GM19025 (cell line): ENCODE data around the gene CFAP221.
A peak's percentile ranks its signal among the peaks of the same experiment; 100 is the strongest.

ENCODE experiments used
- ATAC-seq: cut with Tn5 transposase; IDR thresholded peaks from one replicate; pipeline ENCODE4 v1.9.1; 2021; ENCODE audit warnings: mild to moderate bottlenecking, low read depth, moderate library complexity; ENCODE audit not compliant: unreplicated experiment

CFAP221 gene

DNA sequence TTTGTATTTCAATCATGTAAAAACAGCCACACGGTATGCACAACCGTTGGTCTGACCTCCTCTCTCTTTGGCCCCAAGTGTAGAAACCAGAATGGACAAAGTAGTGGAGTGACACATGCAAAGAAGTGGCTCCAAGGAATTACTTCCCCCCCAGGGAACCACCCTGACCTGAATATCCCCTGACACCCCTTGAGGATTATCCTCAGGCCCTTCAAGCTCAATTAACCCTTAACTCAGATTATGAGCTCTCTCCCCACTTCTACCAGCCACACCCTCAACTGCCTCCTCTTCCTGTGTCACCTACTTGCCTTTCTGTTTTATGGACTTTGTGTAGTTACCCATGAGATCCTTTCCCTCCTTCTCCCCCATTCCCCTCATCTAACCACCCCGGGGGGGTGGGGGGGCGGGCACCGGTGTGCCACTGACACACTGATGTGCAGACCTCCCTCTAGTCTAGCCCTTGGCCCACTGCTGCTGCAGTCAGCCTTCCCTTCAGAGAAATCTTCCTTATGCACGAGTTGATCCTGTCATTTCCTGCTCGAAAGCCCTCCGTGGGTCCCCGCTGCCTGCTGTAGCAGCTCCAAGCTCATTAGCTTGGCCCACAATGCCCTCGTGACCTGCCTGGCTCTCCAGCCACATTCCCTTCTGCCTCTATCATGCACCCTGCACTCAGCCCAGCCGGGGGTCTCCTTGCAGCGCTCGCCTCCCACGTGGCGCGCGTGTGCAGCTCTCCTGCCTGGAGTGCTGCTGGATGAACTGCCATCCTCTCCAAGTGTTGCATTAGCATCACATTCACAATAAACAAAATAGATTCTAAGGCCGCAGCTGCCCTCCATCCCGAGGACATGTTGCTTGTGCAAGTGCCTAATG lies 94.7 kb downstream of the CFAP221 start:
- no peak for ATAC-seq

DNA sequence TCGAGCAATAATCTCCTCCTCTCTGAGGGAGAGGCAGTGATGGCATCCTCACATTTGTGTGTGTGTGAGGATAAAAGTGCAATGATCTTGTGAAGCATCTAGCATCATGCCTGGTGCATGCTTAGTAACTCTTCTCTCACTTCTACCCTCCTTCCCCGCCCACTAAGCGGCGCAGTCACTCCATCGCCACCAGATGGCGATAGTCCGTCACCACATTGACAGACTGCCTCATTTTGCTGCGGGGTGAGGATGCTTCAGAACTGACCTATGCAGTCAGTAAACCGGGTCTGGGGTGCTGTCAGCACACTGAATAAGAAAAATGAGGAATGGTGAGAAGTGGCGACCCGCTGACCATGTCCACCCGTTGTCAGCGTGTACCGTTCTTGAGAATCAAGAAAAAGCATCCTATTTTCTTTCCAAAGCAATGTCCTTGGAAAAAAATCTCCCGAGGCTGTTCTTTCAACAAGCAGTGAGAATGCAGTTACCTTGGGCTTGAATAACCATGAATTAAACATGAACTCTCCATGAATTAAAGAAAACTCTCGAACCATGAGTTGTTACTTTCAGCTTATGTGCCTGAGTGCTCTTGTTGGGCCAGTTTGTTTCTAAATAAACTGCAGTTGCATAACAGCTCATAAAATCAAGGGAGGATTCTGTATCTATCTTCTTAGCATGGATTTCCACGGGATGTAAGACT lies 97.5 kb downstream of the CFAP221 start:
- peak; percentile 95 for ATAC-seq

DNA sequence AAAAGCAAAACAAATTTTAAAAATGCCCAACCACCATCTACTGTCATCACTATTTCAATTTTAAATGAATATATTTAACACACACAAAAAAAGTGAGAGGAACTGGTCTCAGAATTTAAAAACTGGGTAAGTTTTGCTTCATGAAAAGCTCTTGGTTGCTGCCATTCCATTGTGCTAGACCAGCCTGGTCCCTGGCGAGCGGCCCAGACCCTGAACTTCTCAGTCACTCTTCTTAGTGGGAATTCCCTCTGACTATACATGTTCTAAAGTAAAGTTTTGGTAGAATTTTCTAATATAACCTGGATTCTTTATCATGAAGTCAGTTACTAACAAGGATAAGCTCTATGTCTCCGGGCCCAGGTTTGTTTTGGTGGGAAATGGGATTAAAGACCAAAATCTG lies 99.9 kb downstream of the CFAP221 start:
- no peak for ATAC-seq

DNA sequence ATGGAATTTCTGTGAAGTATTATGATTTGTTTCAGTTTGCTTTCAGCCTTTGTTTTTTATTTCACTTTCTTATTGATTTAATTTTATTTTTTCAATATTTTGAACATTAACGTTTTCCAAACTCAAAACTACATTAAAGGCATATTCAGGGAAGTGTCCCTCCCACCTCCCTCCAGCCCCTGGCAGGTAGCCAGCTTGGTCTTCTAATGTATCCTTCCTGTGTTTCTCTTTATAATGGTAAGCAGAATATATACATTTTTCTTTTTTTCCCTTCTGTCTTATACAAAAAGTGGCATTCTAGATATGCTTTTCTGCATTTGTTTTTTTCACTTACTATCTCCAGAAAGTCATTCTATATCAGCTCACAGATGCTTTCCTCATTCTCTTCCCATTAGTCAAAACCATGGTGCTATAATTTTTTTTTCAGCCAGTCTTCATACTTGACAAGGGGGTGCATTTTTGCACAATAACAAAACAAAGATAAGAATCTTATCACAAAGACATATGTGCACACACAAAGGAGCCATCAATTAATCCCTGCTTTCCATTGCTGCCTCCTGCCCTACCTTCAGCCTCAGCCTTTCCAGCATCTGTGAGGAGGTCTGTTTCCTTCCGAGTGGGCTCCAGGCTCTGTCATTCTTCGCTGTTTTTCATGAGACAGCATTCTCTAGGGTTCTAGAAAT lies 101.1 kb downstream of the CFAP221 start:
- no peak for ATAC-seq

DNA sequence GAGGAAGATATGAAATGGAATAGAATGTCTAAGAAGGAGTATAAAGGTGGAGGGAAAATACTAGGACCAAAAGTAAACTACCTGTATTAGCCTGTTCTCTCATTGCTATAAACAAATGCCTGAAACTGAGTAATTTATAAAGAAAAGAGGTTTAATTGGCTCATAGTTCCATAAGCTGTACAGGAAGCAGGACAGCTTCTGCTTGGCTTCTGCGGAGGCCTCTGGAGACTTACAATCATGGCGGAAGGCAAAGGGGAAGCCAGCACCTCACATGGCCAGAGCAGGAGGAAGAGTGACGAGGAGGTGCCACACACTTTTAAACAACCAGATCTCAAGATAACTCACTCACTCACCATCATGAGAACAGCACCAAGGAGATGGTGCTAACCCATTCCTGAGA lies 101.9 kb downstream of the CFAP221 start:
- ATAC-seq = no peak

DNA sequence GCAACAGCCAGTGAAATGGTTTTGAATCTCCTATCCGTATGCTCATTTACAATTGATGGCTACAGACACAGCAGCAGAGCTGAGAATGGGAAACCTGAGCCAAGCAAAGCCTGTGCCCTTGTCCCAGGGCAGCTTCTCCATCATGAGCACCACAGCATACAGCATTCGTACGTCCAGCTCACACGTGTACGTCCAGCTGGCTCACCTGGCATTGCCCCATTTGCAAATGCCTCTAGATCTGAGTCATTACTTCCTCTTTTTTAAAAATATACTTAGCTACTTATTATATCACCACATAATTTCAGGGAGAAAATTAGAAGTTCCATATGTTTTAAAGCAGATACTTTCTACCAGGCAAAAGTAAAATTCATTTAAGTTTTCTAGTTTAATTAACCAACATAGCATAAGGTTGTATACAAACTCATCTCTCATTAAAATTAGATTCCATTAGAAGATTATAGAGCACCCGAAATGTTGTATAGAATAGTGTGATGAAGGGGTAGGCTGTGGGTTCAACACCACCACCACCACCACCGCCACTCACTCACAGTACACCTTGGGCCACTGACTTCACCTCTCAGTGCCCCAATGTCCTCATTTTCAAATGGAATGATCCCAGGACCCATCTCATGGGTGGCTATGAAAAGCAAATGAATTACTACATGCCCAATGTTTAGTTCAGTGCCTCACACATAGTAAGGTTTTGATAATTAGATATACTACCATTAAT lies 103.4 kb downstream of the CFAP221 start:
- peak; percentile 78 for ATAC-seq

DNA sequence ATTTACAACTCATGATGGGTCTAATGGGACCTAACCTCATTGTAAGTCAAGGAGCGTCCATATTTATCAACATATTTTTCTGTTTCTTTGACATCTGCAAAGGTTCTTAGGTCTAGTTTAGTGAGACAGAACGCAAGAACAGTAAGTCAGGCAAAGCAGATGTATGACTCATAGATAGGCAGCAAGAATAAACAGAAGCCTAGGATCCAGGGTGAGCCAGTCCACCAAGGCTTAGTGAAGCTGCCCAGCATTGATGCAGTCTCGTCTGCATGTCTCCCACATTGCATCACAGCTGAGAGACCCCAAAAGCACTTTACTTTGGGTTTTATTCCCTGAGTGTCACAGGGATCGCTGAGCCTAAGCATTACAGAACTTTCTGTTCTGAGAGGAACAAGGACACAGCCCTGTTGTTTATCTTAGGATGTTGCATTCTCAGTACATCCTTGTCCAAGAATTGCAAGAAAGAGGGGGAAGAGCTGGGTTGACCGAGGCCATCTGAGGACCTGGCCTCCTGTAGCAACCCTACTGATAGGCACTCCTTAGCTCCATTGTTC lies 105.2 kb downstream of the CFAP221 start:
- ATAC-seq = no peak

DNA sequence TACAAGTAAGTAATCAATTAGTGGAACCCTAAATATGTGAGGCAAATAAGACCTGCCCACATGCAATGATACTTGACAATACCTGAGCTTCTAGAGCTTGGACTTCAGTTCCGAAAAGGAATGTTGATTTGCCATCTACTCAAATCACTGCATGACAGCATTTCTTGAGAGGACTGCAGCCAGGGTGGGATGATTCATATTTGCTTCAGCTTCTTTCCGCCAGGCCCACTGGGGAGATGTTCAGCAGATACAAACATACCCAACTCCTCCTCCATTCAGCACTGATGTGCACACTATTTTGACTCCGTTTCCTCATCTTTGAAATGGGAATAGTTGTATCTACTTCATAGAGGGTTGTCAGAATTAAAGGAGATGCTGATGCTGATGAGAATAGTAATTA lies 106.0 kb downstream of the CFAP221 start:
- no peak for ATAC-seq

DNA sequence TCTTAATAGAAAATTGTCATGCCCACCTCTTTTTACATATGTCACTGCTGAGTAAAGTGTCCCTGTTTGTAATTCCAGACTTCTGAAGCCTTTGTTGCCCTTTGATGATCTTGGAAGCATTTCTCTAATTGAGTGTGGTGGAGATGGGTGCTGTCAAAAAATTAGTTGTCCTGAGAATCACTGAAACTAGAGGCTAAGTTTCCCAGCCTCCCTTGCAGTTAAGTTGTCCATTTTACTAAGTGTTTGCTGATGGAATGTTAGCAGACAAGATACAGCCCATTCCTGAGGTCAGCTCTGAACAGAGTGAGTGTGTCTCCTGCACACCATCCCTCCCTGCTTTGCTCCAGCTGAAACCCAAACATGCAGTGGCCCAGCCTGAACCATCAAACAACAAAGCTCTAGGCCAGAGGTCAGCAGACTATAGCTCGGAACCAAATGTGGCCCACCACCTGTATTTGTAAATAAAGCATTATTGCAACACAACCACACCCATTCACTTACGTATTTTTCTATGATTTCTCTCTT lies 106.7 kb downstream of the CFAP221 start:
- ATAC-seq = no peak

DNA sequence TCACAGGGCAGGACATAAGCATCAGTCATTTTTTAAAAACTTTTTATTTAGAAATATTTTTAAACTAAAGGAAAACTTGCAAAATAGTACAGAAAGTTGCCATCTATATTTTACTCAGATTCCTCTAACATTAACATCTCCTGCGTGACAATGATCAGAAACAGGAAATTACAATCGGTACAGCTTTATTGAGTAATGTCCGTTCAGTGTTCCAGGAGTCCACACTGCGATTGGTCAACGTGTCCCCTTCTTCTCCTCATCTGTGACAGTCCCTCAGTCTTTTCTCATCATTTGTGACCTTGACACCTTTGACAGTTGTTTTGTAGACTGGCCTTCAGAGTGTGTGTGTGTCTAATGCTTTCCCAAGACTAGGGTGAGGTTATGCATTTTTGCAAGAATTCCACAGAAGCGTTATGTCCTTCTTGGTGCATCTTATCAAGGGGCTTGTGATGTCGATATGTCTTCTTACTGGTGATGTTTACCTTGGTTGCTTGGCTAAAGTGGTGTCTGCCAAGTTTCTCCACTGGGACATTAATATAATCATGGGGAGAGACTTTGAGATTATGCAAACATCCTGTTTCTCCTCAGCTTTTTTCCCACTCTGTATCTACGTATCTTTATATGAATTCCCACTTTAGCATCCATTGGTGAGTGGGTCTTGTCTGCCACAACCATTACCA lies 113.4 kb downstream of the CFAP221 start:
- no peak for ATAC-seq

DNA sequence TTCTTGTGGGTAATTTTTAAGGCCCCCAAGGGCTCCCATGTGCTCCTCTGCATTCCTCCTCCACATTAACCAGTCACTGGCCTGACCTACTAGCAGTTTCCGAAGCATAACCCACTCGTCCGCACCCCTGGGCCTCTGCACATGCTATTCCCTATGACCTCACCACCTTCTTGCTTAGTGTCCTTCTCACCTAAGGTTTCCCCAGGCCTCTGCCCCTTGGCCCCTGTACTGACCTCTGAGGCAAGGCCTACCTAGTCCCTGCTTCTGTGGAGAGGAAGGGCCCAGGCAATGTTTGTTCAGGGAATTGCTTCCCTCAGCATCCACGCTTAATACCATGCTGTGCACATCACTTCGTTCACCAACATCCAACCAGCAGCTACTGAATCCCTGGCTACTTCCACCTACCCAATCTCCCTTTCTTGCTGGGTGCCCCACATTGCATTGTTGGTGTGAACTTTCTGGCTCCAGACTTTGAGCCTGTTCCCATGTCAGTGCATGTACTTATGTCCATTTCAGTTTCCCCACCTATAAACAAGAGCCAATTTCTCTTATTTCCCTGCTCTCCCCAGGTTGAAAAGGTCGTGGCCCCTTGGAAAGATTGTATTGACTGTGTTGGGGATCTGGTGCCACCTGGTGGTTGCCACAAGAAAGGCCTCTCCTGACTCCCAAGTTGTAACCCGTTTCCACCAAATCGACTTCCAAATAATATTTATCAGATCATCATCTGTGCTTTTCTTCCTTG lies 115.5 kb downstream of the CFAP221 start:
- no peak for ATAC-seq

DNA sequence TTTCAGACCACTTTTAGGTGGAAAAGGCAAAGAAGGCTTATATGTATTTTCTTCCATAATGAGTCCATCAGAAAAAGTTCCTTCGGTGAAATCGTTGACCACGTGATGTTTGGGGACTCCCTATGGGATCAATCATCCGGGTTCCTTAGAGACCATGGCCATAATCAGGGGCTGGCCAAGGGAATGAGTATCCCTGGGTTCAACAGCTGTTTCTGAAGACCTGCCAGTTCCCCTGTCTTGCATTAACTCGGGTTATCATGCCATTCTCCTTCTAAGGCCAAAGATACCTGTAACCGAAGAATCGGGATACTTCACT lies 116.1 kb downstream of the CFAP221 start:
- ATAC-seq = no peak

DNA sequence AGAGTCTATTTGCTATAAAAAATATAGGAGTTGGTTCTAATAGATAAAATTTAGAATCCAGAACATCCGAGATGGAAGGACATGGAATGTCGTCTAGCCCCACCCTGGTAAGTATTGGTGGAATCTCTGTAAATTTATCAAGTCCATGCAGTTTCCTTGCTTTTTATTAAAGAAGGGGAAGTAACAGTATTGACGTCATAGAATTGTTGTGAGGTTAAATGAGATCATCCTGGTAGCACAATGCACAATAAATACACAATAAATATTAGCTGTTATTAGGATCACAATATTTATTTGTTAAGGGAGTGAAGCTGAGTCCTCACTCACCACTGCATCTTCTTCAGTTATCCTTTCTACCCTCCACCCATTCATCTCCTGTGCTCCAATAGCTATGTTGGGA lies 118.0 kb downstream of the CFAP221 start:
- no peak for ATAC-seq

DNA sequence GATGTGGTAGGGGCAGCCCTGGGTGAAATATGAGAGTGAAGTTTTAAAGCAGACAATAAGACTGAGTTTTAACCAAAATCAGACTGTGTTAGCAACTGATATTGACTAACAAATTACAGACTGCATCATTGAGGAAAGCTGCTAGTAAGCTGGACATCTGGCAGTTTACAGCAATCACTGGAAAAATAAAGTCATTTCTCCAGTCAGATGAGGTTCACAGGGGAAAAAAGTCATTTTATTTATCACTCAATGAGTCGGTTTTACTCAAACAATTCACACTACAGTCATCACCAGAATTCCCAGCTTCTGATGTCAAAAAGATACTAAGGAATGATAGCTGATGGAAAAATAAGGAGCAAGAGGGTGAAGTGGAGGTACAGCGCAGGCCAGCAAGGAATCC lies 124.3 kb downstream of the CFAP221 start:
- ATAC-seq = no peak

DNA sequence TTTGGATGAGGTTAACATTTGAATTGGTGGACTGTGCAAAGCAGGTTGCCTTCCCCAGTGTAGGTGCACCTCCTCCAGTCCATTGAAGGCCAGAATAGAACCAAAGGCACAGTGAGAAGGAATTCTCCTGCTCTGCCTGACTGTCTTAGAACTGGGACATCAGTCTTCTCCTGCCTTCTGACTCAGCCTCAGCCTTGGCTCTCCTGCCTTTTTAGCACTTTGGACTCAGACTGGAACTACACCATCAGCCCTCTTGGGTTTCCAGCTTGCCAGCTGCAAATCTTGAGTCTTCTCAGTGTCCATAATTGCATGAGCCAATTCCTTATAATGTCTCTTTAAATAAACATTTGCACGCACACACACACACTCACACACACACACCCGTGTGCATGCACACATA lies 126.8 kb downstream of the CFAP221 start:
- no peak for ATAC-seq

DNA sequence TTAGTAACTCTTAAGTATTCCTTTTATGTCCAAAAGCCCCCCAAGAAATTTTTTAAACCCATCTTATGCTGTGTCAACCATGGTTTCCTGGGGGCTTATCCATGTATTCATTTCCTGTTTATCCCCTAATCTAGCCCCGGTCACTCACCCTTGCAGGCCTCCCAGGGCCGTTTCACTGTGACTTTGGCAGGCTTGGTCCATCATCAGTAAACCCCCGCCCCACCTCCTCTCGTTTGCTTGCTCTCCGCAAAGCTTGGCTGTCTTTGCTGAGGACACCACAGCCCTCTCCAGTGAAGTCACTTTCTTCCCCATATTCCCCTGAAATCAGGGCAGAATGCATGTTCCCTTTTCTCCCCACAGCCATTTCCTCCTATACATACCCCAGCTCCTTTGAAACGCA lies 127.5 kb downstream of the CFAP221 start:
- ATAC-seq = no peak

DNA sequence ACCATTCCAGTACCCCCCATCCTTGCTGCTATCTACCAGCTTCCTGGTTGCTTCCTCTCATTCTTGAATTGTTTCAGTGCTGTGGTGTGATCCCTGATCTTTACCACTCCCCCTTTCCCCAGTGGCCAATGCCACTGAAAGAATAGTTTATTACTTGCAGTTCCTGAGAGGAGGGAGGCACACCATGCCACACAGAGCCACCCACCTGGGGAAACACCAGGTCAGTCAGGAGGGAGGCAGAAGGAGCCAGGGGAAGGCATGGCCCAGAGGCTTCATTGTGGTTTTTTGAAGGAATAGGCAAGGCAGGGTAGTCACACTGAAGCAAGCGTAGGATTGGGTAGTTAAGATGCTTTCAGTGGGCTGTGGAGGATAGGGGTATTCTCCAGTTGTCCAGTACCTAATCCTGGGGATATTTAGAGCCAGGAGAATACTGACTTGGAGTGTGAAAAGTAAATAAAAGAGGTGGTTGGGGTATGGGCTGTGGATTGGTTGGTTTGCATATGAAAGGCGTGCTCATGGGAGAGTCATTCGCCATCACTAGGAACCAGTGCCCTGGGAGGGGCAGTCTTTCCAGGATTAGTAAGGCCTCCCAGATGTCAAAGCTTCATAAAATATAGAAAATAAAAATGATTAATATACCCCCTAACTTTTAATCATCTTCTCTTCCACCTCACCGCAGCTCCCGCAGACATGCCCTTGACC lies 128.1 kb downstream of the CFAP221 start:
- ATAC-seq = no peak

DNA sequence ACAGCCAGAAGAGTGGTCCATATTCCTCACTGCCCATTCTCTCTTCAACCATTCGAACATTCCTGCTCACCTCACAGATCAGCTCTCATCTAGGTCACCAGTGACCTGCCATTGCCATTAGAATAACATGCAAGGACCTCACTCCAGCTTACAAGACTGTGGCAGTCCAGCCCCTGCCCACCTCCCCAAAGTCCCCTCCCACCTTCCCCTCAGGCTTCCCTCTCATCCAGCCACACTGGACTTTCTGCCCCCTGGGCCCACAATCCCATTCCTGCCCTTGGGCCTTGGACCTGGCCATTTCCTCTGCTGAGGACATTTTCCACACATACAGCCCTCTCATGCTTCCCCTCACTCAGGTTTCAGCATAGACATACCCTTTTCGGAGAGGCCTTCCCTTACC lies 129.5 kb downstream of the CFAP221 start:
- no peak for ATAC-seq
